Stimulated activated CD8-positive, alpha-beta memory T cell treated with anti-CD3 and anti-CD28 coated beads, Interleukin-7, amount 100 ng/mL, for 24 hours (primary cell): ENCODE measurements around the gene OSCP1.
A peak's percentile ranks its signal among the peaks of the same experiment; 100 is the strongest.

Source experiments
- DNase-seq: peaks from one replicate; pipeline ENCODE4 v3.0.0-alpha.2; 2020; ENCODE audit warnings: low read depth

The OSCP1 gene

GRCh38 chr1:36401602-36402503, 48.4 kb downstream of the OSCP1 start:
- DNase-seq: no peak

- peak; percentile 51 for DNase-seq
These were observed 49.2 kb downstream of the OSCP1 start for GRCh38 chr1:36400825-36401601.

GRCh38 chr1:36400514-36400824, 49.8 kb downstream of the OSCP1 start:
- DNase-seq: no peak

GRCh38 chr1:36398370-36398977, 51.8 kb downstream of the OSCP1 start:
- no peak for DNase-seq

GRCh38 chr1:36397378-36398230, 52.6 kb downstream of the OSCP1 start, which contains the start of gene LSM10:
TSS of gene LSM10 (minus strand) at chr1:36397908. CDS start at chr1:36394129, 3,779 bp downstream.
- peak; percentile 87 for DNase-seq

- no peak for DNase-seq
These were observed 53.2 kb downstream of the OSCP1 start for GRCh38 chr1:36397083-36397377.

GRCh38 chr1:36396359-36396758, 53.9 kb downstream of the OSCP1 start:
- DNase-seq: no peak

- DNase-seq: no peak
These were observed 56.6 kb downstream of the OSCP1 start for GRCh38 chr1:36393686-36394085.

- DNase-seq: no peak
These were observed 57.4 kb downstream of the OSCP1 start for GRCh38 chr1:36392836-36393235.

GRCh38 chr1:36391271-36391670, 59.0 kb downstream of the OSCP1 start:
- no peak for DNase-seq

GRCh38 chr1:36390411-36390810, 59.8 kb downstream of the OSCP1 start:
- DNase-seq: no peak

GRCh38 chr1:36389999-36390398, 60.3 kb downstream of the OSCP1 start:
- DNase-seq: no peak

- DNase-seq: no peak
These were observed 61.0 kb downstream of the OSCP1 start for GRCh38 chr1:36389261-36389660.

GRCh38 chr1:36387141-36387949, 62.9 kb downstream of the OSCP1 start:
- no peak for DNase-seq

GRCh38 chr1:36386265-36387140, 63.7 kb downstream of the OSCP1 start:
- DNase-seq: peak; percentile 75

GRCh38 chr1:36385410-36386264, 64.6 kb downstream of the OSCP1 start, which contains the start of gene STK40:
TSS of gene STK40 (minus strand) at chr1:36385924. CDS start at chr1:36361332, 24,592 bp downstream.
- DNase-seq: peak; percentile 96

- no peak for DNase-seq
These were observed 65.5 kb downstream of the OSCP1 start for GRCh38 chr1:36384542-36385409.

GRCh38 chr1:36383240-36383639, 67.0 kb downstream of the OSCP1 start:
- no peak for DNase-seq
